Measurements from ENCODE around the gene STAG1.
A peak's percentile ranks its signal among the peaks of the same experiment; 100 is the strongest.
"Not testable (repeated sequence)": the region's sequence is repeated elsewhere in the genome, so short reads cannot be mapped to it uniquely, and the experiment has no call there.

STAG1 gene

DNA sequence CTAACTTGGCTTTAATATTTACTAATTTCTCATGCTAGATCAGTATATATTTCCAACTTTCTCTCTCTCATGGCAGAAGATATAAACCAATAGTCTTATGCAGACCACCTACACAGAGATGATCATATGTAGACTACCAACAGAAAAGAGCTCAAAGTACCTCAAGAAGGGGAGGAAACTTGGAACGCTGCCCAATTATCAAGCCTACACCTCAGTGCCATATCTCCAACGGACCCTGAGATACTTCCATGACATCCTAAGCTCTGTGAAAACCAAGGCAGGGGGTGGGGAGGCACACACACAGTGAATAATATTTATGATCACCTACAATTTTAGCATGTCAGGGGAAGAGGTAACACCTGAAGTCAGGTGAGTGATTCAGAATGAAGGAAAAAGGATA is 100.6 kb downstream of the STAG1 start:
- DNase-seq (ENCODE audit: low spot score), result no peak

DNA sequence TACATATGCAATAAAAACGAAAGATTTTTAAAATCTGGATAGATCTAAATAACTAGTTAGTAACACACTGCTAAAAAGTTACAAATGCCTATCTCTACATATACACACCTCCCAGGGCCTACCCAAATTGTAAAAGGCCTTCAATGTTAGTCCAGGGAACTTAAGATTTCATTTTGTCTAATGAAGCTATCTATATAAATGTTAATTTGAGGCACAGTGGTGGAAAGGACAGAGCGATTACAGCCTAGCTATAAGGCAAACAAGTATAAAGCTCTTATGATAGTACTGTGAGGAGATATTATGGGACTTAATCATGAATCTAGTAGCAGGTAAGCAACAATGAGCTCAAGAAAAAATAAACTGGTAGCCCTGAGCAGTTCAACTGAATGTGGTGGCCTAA is 101.7 kb downstream of the STAG1 start:
- DNase-seq (ENCODE audit: low spot score), result no peak

DNA sequence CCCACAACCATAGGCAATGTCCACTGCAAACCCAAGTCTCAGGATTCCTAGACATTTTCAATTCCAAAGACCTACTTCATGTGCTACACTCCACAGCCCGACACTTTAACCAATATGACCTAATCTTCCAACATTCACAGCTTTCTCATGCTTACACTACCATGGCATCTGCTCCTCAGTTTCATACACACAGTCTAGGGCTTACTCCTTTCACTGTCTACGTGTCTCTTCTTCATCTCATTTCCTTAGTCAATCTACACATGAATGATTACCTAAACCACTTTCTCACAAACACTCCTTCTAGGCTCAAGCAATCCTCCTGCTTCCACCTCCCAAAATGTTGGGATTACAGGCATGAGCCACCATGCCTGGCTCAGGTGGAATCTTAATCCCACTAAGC is 106.3 kb downstream of the STAG1 start:
- no peak for DNase-seq (ENCODE audit: low spot score)

DNA sequence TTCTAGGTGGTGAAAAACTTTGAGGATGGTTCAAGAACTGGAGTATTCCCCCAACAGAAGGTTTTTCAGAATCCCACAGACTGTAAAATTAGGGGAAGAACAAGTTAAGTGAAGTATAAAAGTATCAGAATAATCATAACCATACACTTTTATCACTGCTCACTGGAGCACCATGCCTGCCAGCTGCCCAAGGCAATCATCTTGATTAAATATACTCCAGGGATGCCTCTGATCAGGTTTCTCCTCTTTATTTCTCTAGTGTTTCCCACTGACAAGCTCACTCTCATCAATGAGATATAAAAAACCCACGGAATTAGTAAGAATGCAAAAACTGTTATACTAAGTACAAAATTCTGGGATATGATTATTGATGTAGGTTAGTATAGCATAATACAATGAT is 108.0 kb downstream of the STAG1 start:
- DNase-seq (ENCODE audit: low spot score), result peak; percentile 36

DNA sequence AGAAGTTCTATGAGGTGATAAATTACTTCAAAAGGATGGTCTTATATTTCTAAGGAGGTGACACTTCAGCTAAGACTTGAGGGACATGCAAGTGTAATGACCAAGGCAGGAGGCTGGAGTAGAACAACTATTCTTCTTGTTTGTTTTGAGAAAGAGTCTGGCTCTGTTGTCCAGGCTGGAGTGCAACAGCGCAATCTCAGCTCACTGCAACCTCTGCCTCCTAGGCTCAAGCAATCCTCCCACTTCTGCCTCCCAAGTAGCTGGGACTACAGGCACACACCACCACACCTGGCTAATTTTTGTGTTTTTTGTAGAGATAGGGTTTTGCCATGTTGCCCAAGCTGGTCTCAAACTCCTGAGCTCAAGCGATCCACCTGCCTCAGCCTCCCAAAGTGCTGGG is 108.8 kb downstream of the STAG1 start:
- not testable (repeated sequence) for DNase-seq (ENCODE audit: low spot score)

DNA sequence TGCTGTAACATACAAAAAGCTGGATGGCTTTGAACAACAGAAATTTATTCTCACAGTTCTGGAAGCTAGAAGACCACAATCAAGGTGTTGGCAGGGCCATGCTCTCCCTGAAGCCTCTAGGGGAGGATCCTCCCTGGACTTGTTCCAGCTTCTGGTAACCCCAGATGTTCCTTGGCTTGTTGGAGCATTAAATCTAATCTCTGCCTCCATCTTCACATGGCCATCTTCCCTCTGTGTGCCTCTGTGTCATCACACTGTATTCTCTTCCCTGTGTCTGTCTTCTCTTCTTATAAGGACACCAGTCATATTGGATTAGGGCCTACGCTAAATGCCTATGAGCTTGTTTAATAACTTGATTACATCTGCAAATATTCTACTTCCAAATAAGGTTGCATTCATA is 109.5 kb downstream of the STAG1 start:
- peak; percentile 83 for DNase-seq (ENCODE audit: low spot score)

DNA sequence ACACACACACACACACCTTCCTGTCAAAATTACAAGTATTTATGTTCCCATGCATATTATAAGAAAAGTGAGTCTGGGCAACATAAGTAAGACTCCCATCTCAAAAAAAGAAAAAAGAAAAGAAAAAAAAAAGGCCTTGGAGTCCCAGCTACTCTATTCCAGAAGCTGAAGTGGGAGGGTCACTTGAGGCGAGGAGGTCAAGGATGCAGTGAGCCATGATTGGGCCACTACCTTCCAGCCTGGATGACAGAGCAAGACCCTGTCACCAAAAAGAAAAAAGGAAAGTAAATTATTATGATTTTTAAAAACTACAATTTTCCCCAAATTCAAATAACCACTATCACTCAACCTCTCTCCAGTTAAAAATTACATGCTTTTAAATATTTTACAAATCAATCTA is 113.1 kb downstream of the STAG1 start:
- DNase-seq (ENCODE audit: low spot score), result no peak

DNA sequence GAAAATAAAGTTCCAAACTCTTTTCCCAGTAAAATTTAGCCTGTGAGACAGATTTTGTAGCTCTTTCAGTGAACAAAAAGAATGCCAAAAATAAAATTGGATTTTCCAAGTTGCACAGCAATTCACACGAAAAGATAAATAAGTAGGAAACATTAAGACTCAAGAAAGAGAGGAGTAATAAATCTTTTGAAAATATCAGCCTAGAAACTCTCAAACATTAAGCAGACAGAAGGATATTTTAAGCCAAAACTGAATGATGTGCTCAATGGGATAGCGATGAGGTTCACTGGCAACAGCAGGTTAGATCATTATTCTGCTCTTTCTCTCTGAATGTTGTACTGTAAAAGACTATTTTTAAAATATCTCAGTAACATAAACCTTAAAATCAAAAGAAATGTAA is 115.0 kb downstream of the STAG1 start:
- DNase-seq (ENCODE audit: low spot score), result no peak

DNA sequence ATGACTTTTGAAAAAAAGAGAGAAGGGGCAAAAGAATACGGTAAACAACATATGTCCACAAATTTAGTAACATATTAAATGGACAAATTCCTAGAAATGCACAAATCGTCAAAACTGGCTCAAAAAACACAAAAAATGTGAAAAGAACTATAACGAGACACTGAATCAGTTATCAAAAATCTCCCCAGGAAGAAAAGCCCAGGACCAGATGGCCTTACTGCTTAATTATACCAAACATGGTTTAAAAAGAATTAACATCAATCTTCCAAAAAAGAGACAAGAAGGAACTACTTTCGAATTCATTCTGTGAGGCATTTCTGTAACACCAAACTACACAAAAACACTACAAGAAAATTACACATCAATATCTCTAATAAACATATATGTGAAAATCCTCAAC is 117.4 kb downstream of the STAG1 start:
- DNase-seq (ENCODE audit: low spot score), result no peak

DNA sequence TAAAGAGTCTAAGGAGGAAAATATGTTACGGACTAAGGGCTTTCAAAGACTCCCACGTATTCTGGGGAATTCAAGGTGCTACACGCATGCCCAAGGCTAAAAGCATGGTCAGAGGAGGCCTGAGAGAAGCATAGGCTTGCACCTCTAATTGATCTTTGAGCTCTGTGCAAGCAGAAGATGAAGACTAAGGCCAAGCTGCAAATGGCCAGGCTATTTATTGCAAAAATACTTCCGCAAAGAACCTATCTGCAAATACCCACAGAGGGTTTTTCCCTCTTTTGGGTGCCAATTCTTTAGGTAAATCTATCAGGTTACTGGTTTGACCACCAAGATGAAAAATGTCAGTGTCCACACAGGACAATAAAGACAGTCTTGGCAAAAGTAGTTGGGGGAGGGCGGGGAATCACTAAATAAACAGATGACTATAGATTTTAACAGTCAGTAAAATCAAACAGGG is 119.5 kb downstream of the STAG1 start:
- DNase-seq (ENCODE audit: low spot score), result no peak

DNA sequence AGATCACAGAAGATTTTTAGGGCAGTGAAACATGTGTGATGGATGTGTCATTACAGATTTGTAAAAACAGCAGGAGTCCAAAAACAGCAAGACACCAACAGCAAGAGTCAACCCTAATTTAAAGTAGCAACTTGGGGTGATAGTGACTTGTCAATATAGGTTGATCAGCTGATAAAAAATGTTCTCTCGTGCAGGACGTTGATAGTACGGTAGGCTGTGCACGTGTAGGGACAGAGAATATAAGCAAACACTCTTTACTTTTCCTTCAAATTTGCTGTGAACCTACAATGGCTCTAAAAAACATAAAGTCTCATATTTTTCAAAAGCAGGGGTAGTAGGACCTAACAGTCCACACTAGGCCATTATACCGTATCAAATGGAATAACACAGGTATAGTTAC is 120.8 kb downstream of the STAG1 start:
- DNase-seq (ENCODE audit: low spot score), result no peak

DNA sequence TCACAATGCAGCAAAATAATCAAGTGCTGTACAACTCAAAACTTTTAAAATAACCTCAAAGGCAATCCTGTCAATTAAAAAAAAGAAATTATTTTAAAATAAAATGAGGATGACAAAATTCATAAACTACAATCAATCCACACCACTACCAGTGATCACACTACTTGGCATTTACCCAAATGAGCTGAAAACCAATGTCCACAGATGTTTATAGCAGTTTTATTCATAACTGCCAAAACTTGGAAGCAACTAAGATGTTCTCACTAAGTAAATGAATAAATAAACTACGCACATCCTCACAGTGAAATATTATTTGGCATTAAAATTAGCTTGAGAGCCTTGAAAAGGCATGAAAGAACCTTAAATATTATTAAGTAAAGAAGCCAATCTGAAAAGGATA is 121.3 kb downstream of the STAG1 start:
- no peak for DNase-seq (ENCODE audit: low spot score)

DNA sequence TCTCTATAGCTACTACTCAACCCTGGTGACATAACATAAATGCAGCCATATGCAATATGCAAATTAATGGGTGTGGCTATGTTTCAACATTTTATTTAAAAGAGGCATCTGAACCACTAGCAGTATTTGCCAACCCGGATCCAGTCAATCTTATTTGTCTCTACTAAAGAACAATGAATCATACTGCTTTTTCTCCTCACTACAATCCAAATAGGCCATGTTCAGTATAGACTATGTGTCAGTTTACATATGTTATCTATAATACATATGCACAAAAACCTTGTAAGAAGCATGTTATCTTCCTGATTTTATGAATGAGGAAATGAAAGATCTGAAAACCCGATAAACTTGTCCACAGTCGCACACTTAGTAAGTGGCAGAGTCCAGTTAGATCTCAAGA is 125.7 kb downstream of the STAG1 start:
- no peak for DNase-seq (ENCODE audit: low spot score)

DNA sequence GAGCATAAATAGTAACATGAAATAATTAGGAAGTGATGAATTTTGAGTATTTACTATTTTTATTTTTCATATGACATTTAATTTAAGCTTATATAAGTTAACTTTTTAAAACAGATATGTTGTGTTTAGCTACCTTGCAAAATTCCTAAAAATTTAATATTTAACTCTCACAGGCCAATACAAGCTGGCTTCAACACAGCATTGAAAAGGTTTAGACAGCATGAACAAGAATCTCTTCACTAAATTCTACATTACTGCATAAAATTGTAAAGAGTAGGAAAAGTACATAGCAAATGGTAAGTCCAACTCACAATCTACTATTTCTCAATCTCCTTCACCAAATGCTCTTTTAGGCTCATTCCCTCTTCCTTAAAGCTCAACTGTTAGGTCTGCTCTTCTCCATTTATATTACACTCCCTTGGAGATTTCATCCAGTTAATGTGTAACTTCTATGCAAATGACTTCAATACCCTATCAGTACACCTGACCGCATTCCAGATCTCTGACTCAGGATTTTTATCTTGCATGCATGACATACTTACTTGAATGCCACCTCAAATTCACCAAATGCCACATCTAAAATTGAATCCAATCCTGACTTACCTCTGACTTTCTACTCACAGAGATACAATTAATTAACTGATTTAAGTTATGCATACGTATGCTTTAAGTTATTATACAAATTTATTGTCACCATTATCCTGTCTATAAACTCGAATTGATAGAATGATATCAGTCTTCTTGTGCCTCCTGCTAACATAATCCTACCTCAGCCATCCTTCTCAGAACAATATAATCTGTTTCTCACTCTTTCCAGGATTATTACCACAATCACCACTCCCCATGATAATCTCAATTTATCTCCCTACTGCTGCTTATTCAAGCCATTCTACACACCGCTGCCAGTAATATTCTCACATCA is 127.0 kb downstream of the STAG1 start:
- DNase-seq (ENCODE audit: low spot score), result no peak

DNA sequence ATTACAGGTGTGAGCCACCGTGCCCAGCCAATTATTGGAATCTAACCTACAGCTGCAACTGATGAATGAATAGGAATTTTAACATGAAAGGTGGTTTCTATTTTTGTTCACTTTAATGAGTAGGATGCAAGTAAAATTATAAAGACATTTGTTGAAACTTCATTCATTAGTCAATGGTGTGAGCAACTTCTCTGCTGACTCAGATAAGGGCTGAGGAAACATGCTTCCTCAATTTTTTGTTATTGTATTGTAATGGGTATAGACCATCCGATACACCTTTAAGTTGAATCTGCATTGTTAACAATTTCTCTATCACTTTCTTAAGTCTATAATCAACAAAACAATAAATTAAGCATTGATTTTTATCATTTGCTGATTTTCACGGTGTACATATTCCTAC is 127.8 kb downstream of the STAG1 start:
- no peak for DNase-seq (ENCODE audit: low spot score)

DNA sequence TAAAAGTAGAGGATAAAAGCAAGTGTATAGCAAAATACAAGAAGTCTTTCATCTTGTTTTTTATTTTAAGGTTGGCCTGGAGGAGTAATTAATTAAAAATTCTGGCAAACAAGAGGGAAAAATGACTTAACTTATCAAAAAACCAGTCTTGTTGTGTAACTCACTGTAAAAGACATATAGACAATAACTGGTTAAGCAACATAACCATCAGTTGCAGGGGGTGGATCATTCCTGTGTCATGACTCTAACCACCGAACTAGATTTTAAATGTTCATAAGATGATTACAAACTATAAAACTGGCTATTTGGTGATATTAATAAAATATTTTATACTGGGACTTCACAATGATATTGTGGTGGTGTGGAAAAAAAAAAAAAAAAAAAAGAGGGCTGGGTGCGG is 130.6 kb downstream of the STAG1 start:
- DNase-seq (ENCODE audit: low spot score), result no peak

DNA sequence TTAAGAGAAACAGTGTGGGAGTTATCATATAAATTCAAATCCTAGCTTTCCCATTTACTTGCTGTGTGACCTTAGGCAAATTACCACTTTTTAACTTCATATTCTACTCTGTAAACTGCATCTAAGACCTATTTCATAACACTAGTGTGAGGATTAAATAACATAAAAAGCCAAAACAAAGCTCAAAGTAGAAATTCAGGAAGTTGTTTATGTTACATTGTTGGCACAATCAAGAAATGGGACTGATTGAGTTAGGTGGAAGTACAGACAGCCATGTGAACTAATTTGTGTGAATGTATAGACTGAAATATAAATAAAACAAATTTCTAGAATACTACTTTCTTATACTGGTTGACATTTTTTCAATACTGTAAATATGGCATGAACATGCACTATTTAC is 131.7 kb downstream of the STAG1 start:
- no peak for DNase-seq (ENCODE audit: low spot score)

DNA sequence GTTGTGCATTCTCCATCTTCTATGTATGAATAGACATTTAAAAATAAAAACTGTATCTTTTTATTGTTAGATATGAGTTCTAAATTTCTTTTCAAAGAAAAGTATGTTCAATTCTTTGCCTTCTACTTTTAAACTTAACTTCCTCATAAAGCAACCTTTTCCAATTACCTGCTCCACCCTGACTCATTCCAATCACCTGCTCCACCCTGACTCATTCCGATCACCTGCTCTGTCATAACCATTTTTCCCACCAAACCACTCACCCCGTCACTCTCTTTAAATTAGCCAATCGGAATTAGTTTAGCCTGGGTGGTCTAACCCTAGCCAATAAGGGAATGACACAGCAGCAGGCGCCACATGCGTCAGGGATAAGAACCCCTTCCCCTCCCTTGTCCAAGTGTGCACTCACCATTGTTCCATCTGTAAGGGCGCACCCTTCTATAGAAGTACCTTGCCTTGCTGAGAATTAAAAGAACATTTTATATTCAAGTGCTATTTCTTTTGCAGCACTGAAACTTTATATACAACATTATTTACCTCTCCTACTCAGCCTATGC is 134.1 kb downstream of the STAG1 start:
- not testable (repeated sequence) for DNase-seq (ENCODE audit: low spot score)

DNA sequence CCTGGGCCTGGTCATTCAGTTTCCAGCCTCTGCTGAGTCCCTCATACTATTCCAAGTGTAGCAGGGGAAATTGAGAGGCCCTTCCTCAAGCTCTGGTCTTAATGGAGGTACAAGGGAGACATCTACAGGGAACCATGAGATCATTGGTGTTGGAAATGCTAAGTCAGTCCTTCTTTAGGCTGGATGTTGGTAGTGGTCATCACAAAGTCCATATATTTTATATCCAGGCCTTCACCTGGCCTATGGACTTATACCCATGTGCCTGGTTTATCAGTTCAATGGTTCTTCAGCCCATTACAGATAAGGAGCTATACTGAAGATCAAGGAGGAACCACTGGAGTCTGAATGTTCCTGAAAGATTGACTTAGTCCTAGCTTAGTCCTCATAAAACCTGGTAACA is 135.0 kb downstream of the STAG1 start:
- no peak for DNase-seq (ENCODE audit: low spot score)

DNA sequence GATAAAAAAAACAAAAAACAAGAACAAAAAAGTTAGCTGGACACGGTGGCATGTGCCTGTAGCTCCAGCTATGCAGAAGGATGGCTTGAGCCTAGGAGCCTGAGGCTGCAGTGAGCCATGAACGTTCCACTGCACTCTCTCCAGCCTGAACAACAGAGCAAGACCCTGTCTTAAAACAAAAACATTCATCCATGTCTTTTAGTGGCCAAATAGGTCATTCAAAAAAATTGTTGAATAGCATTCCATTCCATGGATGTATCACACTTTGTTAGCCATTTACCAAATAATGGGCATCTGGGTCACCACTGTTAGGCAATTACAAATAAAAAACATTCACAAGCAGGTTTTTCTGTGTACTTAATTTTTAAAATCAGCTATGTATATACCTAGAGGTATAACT is 139.7 kb downstream of the STAG1 start:
- no peak for DNase-seq (ENCODE audit: low spot score)

DNA sequence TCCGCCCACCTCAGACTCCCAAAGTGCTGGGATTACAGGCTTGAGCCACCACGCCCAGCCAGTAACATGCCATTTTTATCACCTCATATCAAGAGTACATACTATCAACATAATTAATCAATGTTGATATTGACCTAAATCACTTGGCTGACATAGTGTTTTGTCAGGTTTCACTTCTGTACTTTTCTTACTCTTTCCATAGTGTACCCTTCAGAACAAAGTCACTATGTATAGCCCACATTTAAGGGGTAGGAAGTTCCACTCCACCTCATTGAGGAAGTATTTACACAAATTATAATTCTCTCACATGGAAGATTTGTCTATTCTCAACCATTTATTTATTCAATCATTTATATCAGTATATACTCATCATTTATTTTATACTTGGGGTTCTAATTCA is 145.2 kb downstream of the STAG1 start:
- no peak for DNase-seq (ENCODE audit: low spot score)

DNA sequence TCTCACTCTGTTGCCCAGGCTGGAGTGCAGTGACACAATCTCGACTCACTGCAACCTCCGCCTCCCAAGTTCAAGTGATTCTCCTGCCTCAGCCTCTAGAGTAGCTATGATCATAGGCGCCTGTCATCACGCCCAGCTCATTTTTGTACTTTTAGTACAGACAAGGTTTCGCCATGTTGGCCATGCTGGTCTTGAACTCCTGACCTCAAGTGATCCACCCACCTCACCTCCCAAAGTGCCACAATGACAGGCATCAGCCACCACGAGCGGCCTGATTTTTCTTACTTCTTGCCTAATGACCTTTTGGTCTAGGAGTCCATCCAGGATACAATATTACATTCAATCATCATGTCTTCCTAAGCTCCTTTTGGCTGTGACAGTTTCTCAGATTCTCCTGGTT is 146.0 kb downstream of the STAG1 start:
- DNase-seq (ENCODE audit: low spot score), result not testable (repeated sequence)

DNA sequence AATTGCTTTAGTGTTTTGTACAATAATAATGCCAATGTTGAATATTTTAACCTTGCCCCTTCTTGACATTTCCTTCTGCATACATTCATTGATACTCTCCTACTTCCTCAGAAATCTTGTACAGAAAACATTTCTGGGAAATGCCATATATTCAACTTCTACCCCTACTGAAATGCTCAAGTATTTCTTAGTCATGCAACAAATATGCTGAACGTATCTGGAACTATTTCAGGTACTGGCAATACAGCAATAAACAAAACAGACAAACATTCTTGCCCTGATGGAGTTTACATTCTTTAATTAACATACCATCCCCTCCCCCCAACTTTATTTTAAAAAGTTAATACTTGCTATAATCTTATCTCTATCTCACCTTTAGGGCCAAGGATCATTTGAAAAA is 147.2 kb downstream of the STAG1 start:
- no peak for DNase-seq (ENCODE audit: low spot score)

Measured in SK-N-DZ (cell line).